Islet precursor cell (in vitro differentiated cells): ENCODE data around the gene HS3ST5.
A peak's percentile ranks its signal among the peaks of the same experiment; 100 is the strongest.
"Not testable (repeated sequence)": the region's sequence is repeated elsewhere in the genome, so short reads cannot be mapped to it uniquely, and the experiment has no call there.

ENCODE experiments used
- DNase-seq: peaks from one replicate; pipeline ENCODE4 v3.0.0-alpha.2; 2018

HS3ST5 gene

DNA sequence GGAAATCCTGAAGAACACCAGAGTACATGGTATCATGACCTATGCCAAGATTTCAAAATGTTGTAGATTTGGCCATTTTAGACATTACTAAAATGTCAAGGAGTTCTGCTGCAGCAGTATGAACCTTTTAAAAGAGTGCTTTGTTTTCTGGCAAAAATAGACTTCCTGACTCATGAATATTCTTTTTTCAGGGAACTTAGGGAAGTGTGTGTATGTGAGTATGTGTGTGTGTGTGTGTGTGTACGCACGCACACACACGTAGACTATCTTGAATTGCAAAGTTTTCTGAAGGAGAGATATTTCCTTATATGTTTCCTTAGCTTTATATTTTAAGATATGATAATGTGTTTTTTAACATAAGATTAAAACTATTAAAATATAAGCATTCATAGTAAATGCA lies 161.2 kb downstream of the HS3ST5 start:
- no peak for DNase-seq

DNA sequence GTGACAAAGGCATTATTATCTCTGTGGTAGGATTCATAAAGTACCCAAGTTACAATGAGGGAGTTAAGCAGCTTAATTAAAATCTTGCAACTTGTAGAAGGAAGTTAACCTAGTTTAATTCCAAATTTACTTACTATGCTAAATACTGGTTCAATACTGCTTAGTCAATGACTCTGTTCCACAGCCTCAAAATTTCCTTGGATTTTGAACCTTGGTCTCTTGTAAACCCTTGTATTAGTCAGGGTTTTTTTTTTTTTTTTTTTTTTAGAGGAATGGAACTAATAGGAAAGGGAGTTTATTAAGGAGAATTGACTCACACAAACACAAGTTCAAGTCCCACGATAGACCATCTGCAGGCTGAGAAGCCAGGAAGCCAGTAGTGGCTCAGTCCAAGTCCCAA lies 163.4 kb downstream of the HS3ST5 start:
- DNase-seq: no peak

DNA sequence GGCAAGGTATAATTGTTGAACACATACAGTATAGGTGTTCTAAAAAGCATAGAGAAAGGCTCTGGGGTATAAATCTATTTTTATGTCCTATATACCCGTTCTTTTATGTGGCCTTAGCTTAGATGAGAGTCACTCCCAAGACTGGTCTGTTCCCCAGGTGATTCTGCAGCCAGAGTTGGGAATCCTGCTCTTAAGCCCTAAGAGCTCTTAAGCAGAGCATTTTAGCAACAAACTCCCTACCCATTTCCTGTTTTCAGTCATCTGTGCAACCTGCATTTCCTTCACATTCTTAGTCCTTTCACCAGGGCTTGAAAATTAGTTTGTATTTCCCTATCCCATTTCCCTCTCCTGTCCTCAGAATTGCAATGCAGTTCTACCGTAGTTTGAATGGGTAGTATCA lies 166.1 kb downstream of the HS3ST5 start:
- no peak for DNase-seq

DNA sequence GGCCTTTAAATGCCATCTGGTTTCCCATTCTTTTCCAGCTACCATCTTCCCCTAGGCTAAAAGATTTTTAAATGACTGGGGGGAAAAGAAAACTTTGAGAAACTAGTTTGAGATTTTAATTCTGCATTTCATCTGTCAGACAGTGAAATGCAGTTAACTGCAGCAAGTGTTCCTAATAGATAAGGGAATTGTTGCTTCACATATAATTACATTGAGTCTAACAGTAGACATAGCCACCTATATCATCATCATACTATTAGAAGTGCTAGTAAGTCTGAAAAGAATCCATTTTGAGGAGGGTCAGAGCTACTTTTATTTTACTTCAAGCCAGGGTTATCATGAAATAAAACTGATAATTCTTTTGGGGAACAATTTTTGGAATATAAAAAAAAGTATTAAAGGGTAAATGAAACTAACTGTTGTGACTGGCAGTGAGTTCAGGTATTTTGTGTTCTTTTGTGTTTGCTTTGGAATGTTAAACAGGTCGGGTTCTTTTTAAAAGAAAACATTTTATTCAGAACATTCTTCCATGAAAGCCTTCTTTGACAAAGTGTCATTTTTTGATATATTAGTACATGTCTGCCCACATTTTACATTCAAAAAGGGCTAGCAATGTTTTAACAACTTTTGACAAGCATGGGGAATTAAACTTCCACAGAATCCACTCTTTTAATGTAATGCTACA lies 170.1 kb downstream of the HS3ST5 start:
- DNase-seq: no peak

DNA sequence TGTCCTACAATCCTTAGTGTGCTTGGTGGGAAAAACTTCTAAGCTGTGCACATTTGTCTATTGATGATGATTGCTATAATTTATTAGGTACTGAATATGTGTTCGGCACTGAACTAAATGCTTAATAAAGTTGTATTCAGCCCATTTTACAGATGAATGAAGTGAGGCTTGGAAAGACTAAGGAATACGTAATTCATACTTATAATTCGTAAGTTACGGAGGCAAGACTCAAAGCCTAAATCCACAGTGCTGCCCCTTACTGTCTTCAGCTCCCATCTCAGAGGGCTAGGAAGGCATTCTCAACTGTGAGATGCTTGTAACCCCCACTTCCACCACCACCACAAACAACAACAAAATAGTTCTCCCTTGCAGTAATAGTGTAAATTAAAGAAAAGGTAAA lies 171.3 kb downstream of the HS3ST5 start:
- DNase-seq: no peak

DNA sequence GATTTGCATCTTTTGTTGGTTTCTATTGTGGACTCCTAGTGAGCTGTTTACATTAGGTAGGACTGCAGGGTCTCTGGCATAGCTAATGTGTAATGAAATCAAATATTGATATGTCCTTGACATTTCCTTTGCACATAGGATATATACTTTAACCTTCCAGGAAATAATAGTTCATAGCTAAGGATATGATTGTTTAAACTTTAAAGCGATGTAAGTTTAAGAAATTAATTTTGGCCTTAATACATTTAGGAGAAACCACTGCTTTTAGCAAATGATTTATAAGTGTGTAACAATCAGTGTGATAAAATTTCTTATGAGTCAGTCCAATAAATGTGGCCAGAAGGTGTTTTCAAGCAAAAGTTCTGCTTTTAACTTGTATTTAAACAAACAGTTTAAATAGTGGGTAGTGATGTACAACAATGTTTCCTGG lies 171.8 kb downstream of the HS3ST5 start:
- DNase-seq: no peak

DNA sequence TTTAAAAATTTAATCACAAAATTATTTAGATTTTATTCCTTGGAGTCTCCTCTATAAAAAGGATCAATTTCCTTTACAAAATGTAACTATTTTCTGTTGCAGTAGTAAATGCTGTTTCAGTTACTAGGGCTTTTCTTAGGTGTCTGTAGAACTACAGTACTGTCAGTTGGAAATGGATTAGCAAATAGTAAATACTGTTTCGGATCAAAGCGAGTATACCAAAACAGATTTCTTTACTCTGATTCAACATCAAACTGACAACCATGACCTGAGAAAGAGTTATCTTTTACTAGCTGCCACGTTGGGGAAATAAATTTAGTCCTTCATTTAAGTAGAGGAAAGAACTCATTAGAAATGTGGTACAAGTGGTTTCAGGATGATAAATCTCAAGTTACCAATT lies 172.5 kb downstream of the HS3ST5 start:
- no peak for DNase-seq

DNA sequence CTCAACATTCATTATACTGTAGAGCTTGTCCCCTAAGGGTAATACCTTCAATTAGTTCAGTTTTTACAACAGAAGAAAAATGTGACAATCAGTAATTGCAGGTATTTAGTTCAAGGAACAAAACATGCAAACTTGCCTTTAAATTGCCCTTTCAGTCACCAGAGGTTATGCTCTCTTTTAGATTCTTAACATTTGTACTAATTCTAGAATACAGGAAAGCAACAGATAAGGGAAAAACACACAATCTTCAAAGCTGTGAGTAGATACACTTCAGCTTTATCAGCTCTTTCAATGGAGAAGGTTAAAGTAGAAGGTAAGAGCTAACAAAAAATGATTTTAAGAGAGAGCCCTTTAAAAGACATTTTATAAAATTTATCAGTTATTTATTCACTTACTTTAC lies 173.1 kb downstream of the HS3ST5 start:
- DNase-seq: no peak

DNA sequence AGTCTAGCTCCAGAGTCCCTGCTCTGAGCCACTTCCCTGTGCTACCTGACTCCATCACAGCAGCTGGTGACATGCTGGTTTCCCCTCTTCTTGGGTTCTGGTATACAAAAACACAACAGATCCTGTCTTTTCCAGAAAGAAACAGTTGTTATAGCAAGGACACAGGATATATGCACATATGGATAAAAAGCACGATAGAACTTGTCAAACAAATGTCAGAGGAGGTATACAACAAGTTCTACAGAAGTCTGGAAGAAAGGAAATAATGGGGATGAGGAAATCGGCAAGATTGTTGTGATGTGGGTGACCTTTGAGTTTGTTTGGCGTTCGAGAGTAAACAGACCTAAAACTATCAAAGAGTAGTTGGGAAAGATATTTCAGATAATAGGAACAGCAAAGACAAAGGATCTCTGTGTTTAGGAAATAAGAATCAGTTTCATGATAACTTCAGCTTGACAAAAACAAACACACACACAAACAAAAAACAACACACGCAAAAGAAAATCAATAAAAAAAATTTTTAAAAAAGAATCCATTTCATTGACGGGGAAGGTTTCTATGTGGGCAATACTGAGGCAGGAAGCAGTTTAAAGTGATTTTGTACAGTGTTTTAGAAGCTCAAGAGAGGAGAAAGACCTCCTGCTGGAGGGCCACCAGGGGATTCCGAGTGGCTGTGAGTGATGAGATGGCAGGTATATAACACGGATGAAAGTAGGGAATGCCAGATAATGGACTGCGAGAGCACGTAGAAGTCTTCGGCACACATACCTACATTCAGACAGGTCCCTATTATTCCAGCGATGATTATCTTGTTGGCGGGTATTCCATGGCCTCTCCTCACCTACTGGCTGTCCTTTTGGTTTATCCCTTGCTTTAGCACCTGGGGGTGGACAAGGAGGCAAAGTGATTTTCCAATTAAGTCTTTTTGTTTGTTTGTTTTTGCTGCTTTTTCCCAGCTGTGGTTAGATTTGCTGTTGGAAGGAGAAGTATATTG lies 174.9 kb downstream of the HS3ST5 start:
- DNase-seq: no peak

DNA sequence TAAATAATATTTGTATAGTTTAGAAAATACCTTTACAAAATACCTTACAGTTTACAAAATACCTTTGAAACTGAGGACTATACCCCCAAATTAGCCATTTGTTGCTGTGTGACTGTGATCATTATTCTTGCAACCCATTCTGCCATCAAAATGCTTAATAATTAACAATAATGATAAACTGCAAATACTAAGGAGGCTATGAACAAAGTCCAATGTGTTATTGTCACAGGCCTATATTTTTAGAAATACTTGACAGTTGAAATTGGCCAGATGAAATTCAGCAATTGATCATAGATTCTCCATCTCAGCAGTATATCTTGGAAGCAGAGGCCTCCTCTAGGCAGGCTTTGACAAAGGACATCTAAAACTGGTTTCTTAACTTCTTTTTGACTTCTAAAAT lies 178.6 kb downstream of the HS3ST5 start:
- no peak for DNase-seq

DNA sequence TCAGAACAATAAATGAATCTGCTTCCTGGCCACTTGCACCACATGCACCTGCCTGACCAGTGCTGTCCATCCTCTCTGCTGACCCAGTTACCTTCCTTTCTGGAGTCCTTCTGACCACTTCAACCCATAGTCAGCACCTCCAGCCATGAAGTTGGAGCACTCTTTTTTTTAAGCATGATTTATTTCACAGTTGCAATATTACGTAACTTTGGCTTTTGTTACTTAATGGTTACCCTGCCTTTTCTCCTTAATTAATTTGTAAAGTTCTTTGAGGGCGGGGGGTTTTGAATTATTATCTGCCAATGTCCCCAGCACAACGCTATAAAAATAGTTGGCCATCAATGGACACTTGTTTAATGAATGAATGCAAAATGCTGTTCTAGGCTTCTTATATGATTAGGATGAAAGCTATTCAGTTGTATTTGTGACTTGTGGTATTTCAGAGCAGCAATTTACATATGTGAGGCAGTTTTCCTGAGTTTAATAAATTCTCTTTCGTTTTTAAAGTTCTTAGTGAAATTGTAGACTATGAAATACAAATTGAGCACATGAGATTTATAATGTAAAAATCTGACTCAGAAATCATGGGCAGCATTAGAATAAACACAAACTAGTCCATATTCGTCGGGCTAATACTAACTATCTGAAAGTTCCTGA lies 180.0 kb downstream of the HS3ST5 start:
- no peak for DNase-seq

DNA sequence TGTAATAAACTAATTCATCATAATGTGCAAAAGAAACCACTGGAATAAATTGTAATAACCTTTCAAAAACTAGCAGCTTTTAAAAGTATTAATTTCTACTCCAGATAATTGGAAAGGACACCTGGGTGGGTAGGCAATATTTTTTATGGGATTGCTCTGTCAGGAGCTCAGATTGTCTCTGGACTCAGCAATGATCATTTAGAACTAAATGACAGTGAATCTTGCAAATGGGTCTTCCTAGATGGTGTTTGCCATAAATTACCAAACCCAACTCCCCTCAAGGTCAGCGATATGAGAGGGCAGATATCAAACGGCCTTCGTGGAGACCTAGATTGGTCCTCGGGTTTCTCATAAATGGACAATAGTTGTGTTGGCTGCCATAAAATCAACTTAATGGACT lies 181.9 kb downstream of the HS3ST5 start:
- DNase-seq: no peak

DNA sequence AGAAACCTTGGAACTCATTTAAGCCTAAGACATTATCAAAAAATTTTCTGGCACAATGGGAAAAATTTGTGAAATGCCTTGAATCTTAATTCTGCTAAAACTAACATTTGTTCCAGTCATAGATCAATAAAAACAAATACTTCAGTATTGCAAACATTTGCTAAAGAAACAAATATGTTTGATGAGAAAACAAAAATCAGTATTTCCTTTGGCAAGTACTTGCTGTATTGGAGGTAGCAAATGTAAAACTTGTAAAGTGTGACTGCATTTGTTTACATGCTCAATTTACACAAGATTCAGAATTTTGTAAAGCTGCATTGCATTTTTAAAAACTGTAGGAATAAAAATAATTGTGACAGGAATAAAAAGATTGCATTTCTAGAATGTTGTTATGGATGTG lies 183.1 kb downstream of the HS3ST5 start:
- DNase-seq: no peak

DNA sequence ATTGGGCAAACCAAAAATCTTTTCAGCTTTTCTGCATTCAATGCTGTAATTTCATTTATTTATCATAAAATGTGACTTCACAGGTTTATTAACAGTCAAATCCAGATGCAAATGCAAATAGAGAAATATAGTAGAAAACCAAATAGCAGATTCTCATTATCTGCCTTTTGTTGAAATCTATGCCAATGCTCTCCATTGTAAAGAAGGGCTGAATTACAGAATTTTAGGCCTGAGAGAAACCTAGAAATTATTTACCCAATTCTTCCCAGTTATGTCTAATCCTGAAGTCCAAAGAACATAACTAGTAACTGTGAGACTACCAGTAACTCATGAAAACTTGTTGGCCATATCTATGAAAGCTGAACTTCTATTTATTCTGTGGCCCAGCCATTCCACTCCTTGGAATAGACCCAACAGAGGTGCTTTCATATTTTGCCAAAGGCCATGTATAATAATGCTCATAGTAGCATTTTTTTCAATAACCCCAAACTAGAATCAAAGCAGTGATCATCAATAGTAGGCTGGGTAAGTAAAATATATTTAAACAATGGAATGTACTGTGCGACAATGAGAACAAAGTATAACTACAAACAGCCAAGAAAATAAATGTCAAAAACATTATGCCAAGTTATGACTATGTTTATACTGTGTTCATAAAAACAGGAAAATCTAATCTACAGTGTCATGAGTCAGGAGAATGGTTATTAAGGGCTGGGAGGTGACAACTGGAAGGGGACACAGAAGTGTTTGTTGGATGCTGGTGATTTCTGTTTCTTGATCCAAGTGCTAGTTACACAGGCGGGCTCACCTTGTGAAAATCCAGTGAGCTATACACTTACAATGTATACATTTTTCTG lies 183.8 kb downstream of the HS3ST5 start:
- DNase-seq: no peak

DNA sequence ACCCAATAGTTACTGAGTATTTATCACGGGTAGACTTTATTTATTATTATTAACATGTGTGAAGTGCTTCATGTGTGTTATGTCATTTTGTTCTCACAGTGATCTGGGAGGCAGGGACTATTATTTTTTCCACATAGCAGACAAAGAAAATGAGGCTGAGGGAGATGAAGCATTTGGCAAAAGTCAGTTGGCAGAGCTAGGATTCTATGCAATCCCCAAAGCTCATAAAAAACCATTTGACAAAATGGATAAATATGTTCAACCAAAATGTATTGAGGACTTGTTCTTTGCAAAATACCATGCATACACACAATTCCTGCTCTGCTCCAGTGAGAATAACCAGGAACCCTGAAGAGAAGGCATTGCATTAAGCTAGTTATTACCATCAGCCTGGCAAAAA lies 184.4 kb downstream of the HS3ST5 start:
- no peak for DNase-seq

DNA sequence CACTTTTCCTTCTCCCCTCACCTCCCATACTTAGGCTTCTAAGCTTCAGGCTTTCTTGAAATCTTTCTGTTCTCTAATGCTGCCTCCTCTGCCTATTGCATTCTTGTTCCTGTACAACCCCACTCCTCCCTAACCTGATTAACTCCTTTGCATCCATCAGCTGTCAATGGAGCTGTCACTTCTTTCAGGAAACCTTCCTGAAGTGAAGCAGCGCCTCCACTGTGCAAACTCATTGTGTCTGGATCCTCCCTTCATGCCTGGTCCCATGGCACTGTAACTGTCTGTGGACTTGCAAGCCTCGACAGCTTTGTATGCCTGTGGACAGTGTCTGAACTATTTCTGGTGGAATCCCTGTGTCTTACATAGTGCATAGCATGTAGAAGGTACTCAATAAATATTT lies 185.0 kb downstream of the HS3ST5 start:
- DNase-seq: peak; percentile 67

DNA sequence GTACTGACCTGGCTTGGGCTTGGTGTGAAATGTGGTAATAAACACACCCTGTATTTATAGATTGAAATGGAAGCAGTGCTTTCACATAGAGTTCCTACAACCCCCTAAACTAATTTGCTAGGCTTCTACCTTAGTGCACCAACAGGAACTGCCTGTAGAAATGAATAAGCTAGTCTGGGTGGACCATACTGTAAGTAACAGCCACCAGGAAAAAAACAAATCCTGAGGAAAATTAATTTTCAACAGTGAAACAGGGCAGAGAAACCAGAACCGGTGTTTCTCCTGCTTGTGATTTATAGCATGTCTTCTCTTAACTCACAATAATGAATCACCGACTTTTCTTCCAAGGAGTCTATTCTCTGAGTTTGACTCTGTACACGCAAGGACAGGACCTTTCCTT lies 187.1 kb downstream of the HS3ST5 start:
- DNase-seq: no peak

DNA sequence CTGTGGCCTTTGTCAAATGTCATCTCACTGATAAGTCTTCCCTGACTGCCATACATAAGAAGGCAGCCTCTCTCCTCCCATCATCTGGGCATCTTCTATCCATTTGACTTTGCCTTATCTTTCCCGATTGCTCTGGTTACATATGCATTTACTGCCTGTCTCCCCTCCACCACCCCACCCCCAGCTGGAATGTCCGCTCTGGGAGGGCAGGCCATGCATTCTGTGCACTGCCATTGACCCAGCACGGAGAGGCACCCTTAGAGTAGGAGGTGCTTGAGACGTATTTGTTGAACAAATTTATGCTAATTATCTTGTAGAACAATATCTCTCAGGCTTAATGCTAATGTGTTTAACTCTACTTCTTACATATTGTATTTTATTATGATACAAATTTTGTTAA lies 188.0 kb downstream of the HS3ST5 start:
- DNase-seq: no peak

DNA sequence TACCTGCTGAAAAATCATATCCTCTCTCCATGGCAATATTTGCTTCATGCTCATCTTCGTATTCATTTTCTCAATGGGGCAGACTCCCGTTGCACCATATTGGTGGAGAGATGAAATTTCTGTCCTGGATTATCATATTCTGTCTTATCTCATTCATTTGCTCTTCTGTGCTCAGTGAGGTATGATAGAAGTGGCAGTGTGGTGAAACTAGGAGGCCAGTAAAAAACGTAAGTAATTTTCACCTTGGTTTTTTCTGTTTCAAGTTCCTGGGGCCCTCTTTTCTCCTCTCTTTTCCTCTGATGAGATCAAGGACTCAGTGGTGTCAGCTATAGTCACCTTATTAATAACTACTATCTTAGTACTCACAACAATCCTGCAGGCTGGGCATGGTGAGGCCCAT lies 189.4 kb downstream of the HS3ST5 start:
- DNase-seq: no peak

DNA sequence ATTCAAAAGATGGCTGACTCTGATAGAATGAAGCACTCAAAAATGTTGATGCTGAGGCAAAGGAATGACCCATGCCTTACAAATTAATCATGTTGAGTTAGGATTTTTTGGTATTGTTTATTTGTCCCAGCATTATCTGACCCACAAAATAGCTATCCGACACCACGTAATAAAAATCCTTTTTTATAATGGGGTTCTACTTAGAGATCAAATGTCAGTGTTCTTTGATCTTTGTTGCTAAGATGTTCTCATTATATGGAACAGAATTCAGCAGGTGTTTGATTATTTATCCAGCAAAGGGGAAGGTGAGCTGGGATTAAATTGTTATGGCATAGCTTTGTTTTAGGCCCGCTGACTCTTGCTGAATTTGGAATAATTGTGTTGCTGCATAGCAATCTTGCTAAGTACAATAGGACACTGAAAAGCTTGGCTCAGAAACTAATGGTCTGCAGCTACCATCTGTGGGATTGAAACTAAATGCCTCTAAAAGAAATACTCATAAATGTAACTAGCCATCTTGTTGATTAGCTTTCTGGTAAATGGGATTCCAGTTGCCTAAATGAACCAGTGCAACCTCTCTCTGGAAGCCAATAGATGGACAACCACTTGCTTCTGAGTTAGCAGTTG lies 191.6 kb downstream of the HS3ST5 start:
- no peak for DNase-seq

DNA sequence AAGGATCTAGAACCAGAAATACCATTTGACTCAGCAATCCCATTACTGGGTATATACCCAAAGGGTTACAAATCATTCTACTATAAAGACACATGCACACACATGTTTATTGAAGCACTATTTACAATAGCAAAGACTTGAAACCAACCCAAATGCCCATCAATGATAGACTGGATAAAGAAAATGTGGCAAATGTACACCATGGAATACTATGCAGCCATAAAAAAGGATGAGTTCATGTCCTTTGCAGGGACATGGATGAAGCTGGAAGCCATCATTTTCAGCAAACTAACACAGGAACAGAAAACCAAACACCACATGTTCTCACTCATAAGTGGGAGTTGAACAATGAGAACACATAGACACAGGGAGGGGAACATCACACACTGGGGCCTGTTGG lies 193.6 kb downstream of the HS3ST5 start:
- DNase-seq: not testable (repeated sequence)
